H9 (cell line): ENCODE results near the gene GALR3. TPM values are rescaled to one million over a fixed set of nuclear protein-coding genes. Genes with fewer than 3 reads are reported as not detected.

Experiments
- DNase-seq: peaks from one replicate; pipeline ENCODE4 v3.0.0-alpha.2; 2017
- H2AFZ ChIP-seq: one replicate; pipeline ENCODE4 v1.6.1; 2013; ENCODE audit warnings: mild to moderate bottlenecking, low read length, control low read depth, moderate library complexity
- H2AK5ac ChIP-seq: 2 replicates; pipeline ENCODE4 v1.6.1; 2013; ENCODE audit warnings: low read length, control low read depth, mixed read lengths; ENCODE audit not compliant: insufficient read length
- H2BK120ac ChIP-seq: one replicate; pipeline ENCODE4 v1.6.1; 2013; ENCODE audit warnings: low read depth, mild to moderate bottlenecking, low read length, control low read depth, inconsistent platforms; ENCODE audit not compliant: poor library complexity, severe bottlenecking
- H2BK12ac ChIP-seq: 2 replicates; pipeline ENCODE4 v1.6.1; 2013; ENCODE audit warnings: low read length, control low read depth, mixed read lengths, low read depth; ENCODE audit not compliant: insufficient read length
- H2BK15ac ChIP-seq: 2 replicates; pipeline ENCODE4 v1.6.1; 2013; ENCODE audit warnings: low read depth, low read length, control low read depth
- H2BK20ac ChIP-seq: one replicate; pipeline ENCODE4 v1.6.1; 2013; ENCODE audit warnings: low read depth, mild to moderate bottlenecking, low read length, control low read depth, inconsistent platforms; ENCODE audit not compliant: poor library complexity, severe bottlenecking
- H2BK5ac ChIP-seq: 2 replicates; pipeline ENCODE4 v1.6.1; 2013; ENCODE audit warnings: low read length, control low read depth, mixed read lengths; ENCODE audit not compliant: insufficient read length
- H3K14ac ChIP-seq: 2 replicates; pipeline ENCODE4 v1.6.1; 2013; ENCODE audit warnings: low read length, control low read depth; ENCODE audit not compliant: insufficient read depth
- H3K18ac ChIP-seq: 2 replicates; pipeline ENCODE4 v1.6.1; 2013; ENCODE audit warnings: low read depth, mild to moderate bottlenecking, mixed read lengths, low read length, control low read depth; ENCODE audit not compliant: insufficient read length
- H3K23ac ChIP-seq: 2 replicates; pipeline ENCODE4 v1.6.1; 2013; ENCODE audit warnings: low read length, control low read depth, mixed read lengths, low read depth; ENCODE audit not compliant: insufficient read length
- H3K23me2 ChIP-seq: 2 replicates; pipeline ENCODE4 v1.6.1; 2013; ENCODE audit warnings: low read depth, mild to moderate bottlenecking, mixed read lengths, low read length, control low read depth; ENCODE audit not compliant: insufficient read length, poor library complexity, severe bottlenecking
- H3K27ac ChIP-seq: 2 replicates; pipeline ENCODE4 v1.5.1; 2013; ENCODE audit warnings: low read length, control low read depth, mixed read lengths, low read depth; ENCODE audit not compliant: insufficient read length
- H3K27me3 ChIP-seq: 2 replicates; pipeline ENCODE4 v1.6.1; 2013; ENCODE audit warnings: low read length, control low read depth, inconsistent platforms; ENCODE audit not compliant: insufficient read depth
- H3K4ac ChIP-seq: 2 replicates; pipeline ENCODE4 v1.6.1; 2013; ENCODE audit warnings: low read depth, mild to moderate bottlenecking, control low read depth, inconsistent platforms, low read length, moderate library complexity
- H3K4me1 ChIP-seq: 2 replicates; pipeline ENCODE4 v1.6.1; 2013; ENCODE audit warnings: low read length, control low read depth, inconsistent platforms; ENCODE audit not compliant: insufficient read depth
- H3K4me2 ChIP-seq: 2 replicates; pipeline ENCODE4 v1.6.1; 2013; ENCODE audit warnings: low read length, control low read depth, mixed read lengths; ENCODE audit not compliant: insufficient read length, insufficient read depth
- H3K56ac ChIP-seq: 2 replicates; pipeline ENCODE4 v1.6.1; 2013; ENCODE audit warnings: low read depth, mild to moderate bottlenecking, mixed read lengths, low read length, control low read depth; ENCODE audit not compliant: insufficient read length
- H3K79me1 ChIP-seq: 2 replicates; pipeline ENCODE4 v1.6.1; 2013; ENCODE audit warnings: low read depth, mild to moderate bottlenecking, moderate library complexity, low read length, control low read depth, inconsistent platforms; ENCODE audit not compliant: insufficient read depth, poor library complexity, severe bottlenecking
- H3K79me2 ChIP-seq: 2 replicates; pipeline ENCODE4 v1.6.1; 2013; ENCODE audit warnings: low read length, control low read depth, inconsistent platforms; ENCODE audit not compliant: insufficient read depth
- H3K9ac ChIP-seq: 2 replicates; pipeline ENCODE4 v1.6.1; 2013; ENCODE audit warnings: low read length, control low read depth, mixed read lengths; ENCODE audit not compliant: insufficient read length; ENCODE audit errors: extremely low read depth
- H3K9me3 ChIP-seq: one replicate; pipeline ENCODE4 v1.6.1; 2013; ENCODE audit warnings: low read depth, low read length, inconsistent platforms; ENCODE audit not compliant: control insufficient read depth
- H3T11ph ChIP-seq: one replicate; pipeline ENCODE4 v1.6.1; 2013; ENCODE audit warnings: mild to moderate bottlenecking, low read length, control low read depth, inconsistent platforms
- H4K20me1 ChIP-seq: one replicate; pipeline ENCODE4 v1.6.1; 2013; ENCODE audit not compliant: control insufficient read depth, insufficient read length, insufficient read depth
- H4K5ac ChIP-seq: 2 replicates; pipeline ENCODE4 v1.6.1; 2013; ENCODE audit warnings: low read depth, mild to moderate bottlenecking, mixed read lengths, low read length, control low read depth; ENCODE audit not compliant: insufficient read length
- H4K8ac ChIP-seq: replicated peaks from 2 replicates; pipeline ENCODE4 v1.6.1; 2013; ENCODE audit warnings: low read length, control low read depth, mixed read lengths, low read depth; ENCODE audit not compliant: insufficient read length
- H4K91ac ChIP-seq: 2 replicates; pipeline ENCODE4 v1.6.1; 2013; ENCODE audit warnings: low read depth, mild to moderate bottlenecking, moderate library complexity, mixed read lengths, low read length, control low read depth; ENCODE audit not compliant: insufficient read length
- H3K27ac Mint-ChIP-seq, 3 experiments: 2 replicates in 2 of 3; 3 replicates in 1 of 3; pipeline ENCODE4 v1.8.0; 2020 to 2021; ENCODE audit warnings: mixed read lengths in 3 of 3, mild to moderate bottlenecking in 1 of 3, moderate library complexity in 1 of 3
- H3K27me3 Mint-ChIP-seq: 2 replicates; pipeline ENCODE4 v1.8.0; 2021; ENCODE audit warnings: low read depth, mild to moderate bottlenecking, moderate library complexity, mixed read lengths
- H3K36me3 Mint-ChIP-seq, 3 experiments: 2 replicates in 2 of 3; 3 replicates in 1 of 3; pipeline ENCODE4 v1.8.0; 2020 to 2021; ENCODE audit warnings: low read depth in 3 of 3, mixed read lengths in 3 of 3; ENCODE audit not compliant: insufficient read depth in 1 of 3
- H3K4me1 Mint-ChIP-seq, 2 experiments: 2 replicates each; pipeline ENCODE4 v1.8.0; 2020; ENCODE audit warnings: mixed read lengths in 2 of 2
- H3K4me3 Mint-ChIP-seq, 2 experiments: 2 replicates in 1 of 2; 3 replicates in 1 of 2; pipeline ENCODE4 v1.8.0; 2020 to 2021; ENCODE audit warnings: mild to moderate bottlenecking in 2 of 2, mixed read lengths in 2 of 2, moderate library complexity in 1 of 2
- H3K9me3 Mint-ChIP-seq, 2 experiments: 2 replicates in 1 of 2; 3 replicates in 1 of 2; pipeline ENCODE4 v1.8.0; 2020; ENCODE audit warnings: mild to moderate bottlenecking in 2 of 2, mixed read lengths in 2 of 2, moderate library complexity in 1 of 2
- WGBS: extraction: QIAGEN DNeasy Blood & Tissue Kit; methylation state at CpG from one replicate; pipeline ENCODE4 v1.1.7; 2013; ENCODE audit warnings: missing lambda C conversion rate, low lambda C conversion rate, mixed read lengths; ENCODE audit not compliant: insufficient read length; ENCODE audit errors: extremely low coverage; 5-methylcytosine and 5-hydroxymethylcytosine counted together
- total RNA-seq: library from RNA; stranded (reverse); gene quantifications from 2 replicates; pipeline ENCODE4 v1.2.1, GENCODE V29; 2021
- TF ChIP-seq, protein P1 (sequence below): fragments of 200-600 bp; sonication (generic); conservative IDR thresholded peaks from 3 replicates; pipeline ENCODE4 v1.8.0; 2021; ENCODE audit warnings: antibody characterized with exemption, mild to moderate bottlenecking

Gene GALR3
- total RNA-seq, 1 experiment from 2014 or later: 0.59 TPM

DNA sequence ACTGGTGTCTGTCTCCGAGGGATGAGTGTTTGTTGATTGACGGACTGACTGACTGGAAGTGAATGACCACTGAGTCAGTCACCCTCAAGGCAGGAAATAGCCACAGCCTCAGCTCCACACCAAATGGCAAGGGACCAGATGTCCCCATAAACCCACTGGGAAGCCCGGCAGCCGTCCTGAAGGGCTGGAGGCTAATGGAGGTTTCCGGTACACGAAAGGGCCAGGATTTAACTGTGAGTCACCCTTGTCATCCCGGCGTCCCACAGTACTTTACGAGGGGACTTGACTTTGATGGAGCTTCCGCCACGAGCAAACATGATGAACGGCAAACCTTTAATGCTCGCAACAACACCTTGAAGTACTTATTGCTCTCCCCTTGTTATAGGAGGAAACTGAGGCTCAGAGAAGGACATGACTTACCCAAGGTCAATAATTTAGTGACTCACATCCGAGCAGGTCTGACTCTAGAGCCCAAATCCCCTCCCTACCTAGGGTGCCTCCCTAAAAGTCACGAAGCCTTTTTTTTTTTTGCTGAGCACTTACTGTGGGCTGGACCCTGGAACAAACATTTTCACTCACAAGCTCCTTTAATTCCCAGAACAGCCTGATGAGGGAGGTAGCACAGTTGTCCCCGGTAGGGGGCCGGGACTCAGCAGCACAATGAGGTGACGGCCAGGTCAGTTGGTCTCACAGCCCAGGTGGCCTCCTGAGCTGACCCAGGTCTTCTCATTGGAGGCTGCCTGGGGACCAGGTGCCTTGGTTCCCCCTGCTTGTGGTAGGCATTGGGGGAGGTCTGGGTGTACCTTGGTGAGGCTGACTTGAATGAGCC, 40.6 kb upstream of the GALR3 start:
- no peak overlapping the region for H2BK5ac ChIP-seq
- Mint-ChIP-seq H3K4me1 (peaks cover 11 to 12% of the 10 kb centered on the region in 2 experiments), H3K27ac (no peak overlapping the region), H3K36me3 (no peaks in the 10 kb centered on the region), H3K4me3 (no peak overlapping the region), H3K9me3 (peaks cover 8 to 13% of the 10 kb centered on the region in 2 experiments; a peak in 4 of 5 replicates), H3K27me3 (peaks cover 72% of the 10 kb centered on the region)
- no peak overlapping the region for H3K27ac ChIP-seq
- TF ChIP-seq, protein P1, sequence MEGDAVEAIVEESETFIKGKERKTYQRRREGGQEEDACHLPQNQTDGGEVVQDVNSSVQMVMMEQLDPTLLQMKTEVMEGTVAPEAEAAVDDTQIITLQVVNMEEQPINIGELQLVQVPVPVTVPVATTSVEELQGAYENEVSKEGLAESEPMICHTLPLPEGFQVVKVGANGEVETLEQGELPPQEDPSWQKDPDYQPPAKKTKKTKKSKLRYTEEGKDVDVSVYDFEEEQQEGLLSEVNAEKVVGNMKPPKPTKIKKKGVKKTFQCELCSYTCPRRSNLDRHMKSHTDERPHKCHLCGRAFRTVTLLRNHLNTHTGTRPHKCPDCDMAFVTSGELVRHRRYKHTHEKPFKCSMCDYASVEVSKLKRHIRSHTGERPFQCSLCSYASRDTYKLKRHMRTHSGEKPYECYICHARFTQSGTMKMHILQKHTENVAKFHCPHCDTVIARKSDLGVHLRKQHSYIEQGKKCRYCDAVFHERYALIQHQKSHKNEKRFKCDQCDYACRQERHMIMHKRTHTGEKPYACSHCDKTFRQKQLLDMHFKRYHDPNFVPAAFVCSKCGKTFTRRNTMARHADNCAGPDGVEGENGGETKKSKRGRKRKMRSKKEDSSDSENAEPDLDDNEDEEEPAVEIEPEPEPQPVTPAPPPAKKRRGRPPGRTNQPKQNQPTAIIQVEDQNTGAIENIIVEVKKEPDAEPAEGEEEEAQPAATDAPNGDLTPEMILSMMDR: peak; percentile 28; the same call in 1 of the 3 replicates
- H2BK120ac ChIP-seq: no peak overlapping the region
- H3K4me2 ChIP-seq: no peak overlapping the region
- H4K20me1 ChIP-seq: no peaks in the 10 kb centered on the region
- H3K23me2 ChIP-seq: no peaks in the 10 kb centered on the region
- no peak overlapping the region for H3K56ac ChIP-seq
- H3K4ac ChIP-seq: no peak overlapping the region
- H3K79me1 ChIP-seq: no peaks in the 10 kb centered on the region
- DNase-seq: no peak
- no CpG with 5 or more reads among the region's 18 CpGs for WGBS
- no peaks in the 10 kb centered on the region for H3K4me1 ChIP-seq
- H3K9ac ChIP-seq: no peak overlapping the region
- H3K27me3 ChIP-seq: no peaks in the 10 kb centered on the region; the same call in 1 of the 2 replicates
- H4K5ac ChIP-seq: no peak overlapping the region
- H3K23ac ChIP-seq: no peak overlapping the region
- H3K9me3 ChIP-seq: no peaks in the 10 kb centered on the region
- H3K79me2 ChIP-seq: no peaks in the 10 kb centered on the region
- H2BK15ac ChIP-seq: no peak overlapping the region
- H3K14ac ChIP-seq: no peak overlapping the region; the same call in 1 of the 2 replicates
- H2AFZ ChIP-seq: no peak overlapping the region
- no peak overlapping the region for H3T11ph ChIP-seq
- H2AK5ac ChIP-seq: no peak overlapping the region
- no peak overlapping the region for H2BK20ac ChIP-seq
- no peak overlapping the region for H4K8ac ChIP-seq
- H2BK12ac ChIP-seq: no peak overlapping the region
- H3K18ac ChIP-seq: no peak overlapping the region
- no peak overlapping the region for H4K91ac ChIP-seq
